ENCODE results near the gene WRAP73. TPM values are rescaled to one million over a fixed set of nuclear protein-coding genes. Genes with fewer than 3 reads are reported as not detected.

WRAP73 gene
- 10 to 100 TPM; 20.1 to 23.6 TPM for total RNA-seq
- long read RNA-seq, transcript WRAP73-201 (12 exons, 1,665 nt): major isoform, 22 of 47 reads
- long read RNA-seq, transcript WRAP73-202 (11 exons, 1,998 nt): minor isoform, 7 of 47 reads
- long read RNA-seq, partial matches to known transcripts: 9 of 47 reads
- long read RNA-seq, other reads (novel, unspliced or antisense): 9 of 47 reads

- ATAC-seq: peak; percentile 97
- intact Hi-C loops (cut with DNase I, micrococcal nuclease): no loop called here
- DNase-seq: peak; percentile 89 to 94
Measured at GRCh38 chr1:3649342-3650247, at the start of gene WRAP73. WRAP73 (minus strand) TSS chr1:3650103; CDS start chr1:3649999, 104 bp downstream.

DNA sequence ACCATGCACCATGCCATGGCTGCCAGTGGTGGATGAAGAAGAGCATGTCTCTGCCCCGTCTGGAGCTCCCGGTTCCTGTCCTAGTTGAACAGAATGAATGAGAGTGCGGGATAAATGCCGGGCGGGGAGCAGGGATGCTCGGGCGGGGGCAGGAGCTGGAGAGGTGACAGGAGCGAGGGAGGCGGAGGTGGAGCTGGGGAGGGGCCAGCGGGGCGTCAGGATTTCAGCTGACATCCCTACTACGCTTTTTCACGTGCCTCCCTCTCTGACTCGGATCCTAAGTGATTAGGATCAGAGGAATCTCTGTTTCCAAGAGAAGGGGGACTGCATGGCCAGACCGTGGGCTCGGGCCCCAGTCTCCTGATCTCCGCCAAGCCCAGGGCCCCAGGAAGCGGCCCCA, 49.7 kb upstream of the WRAP73 start:
- DNase-seq (no peak), ATAC-seq (no peak)
- intact Hi-C loops (cut with DNase I, micrococcal nuclease): no loop called here

- DNase-seq (no peak), ATAC-seq (no peak)
- intact Hi-C loops (cut with DNase I, micrococcal nuclease): no loop called here
Measured at GRCh38 chr1:3698660-3699408, 48.9 kb upstream of the WRAP73 start.

- ATAC-seq: peak; percentile 63
Measured at GRCh38 chr1:3697810-3698209, 47.9 kb upstream of the WRAP73 start.

DNA sequence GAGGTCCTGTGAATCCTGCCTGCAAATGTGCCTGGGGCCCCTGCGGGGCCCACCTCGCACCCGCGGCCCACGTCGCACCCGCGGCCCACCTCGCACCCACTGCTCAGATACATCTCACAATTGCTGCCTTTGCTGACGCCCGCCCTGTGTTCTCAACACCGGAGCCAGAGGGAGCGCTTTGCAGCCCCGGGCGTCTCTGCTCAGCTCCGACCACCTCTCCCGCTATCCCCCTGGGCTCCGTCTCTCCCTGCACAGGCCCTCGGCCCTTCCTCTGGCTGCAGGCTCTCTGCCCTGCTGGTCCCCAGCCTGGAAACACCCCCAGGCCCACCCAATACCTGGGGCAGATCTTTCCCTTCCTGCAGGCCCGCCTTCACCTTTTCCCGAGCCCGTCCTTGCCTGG, 47.2 kb upstream of the WRAP73 start:
- DNase-seq: no peak
- intact Hi-C loops (cut with DNase I, micrococcal nuclease): no loop called here
- no peak for ATAC-seq

More at GRCh38 chr1:3697810-3698209, 47.9 kb upstream of the WRAP73 start:
- DNase-seq: peak; percentile 36 to 46
- intact Hi-C loops (cut with DNase I, micrococcal nuclease): no loop called here

- DNase-seq: no peak
- ATAC-seq: no peak
- intact Hi-C loops (cut with DNase I, micrococcal nuclease): no loop called here
Measured at GRCh38 chr1:3696689-3697088, 46.8 kb upstream of the WRAP73 start.

DNA sequence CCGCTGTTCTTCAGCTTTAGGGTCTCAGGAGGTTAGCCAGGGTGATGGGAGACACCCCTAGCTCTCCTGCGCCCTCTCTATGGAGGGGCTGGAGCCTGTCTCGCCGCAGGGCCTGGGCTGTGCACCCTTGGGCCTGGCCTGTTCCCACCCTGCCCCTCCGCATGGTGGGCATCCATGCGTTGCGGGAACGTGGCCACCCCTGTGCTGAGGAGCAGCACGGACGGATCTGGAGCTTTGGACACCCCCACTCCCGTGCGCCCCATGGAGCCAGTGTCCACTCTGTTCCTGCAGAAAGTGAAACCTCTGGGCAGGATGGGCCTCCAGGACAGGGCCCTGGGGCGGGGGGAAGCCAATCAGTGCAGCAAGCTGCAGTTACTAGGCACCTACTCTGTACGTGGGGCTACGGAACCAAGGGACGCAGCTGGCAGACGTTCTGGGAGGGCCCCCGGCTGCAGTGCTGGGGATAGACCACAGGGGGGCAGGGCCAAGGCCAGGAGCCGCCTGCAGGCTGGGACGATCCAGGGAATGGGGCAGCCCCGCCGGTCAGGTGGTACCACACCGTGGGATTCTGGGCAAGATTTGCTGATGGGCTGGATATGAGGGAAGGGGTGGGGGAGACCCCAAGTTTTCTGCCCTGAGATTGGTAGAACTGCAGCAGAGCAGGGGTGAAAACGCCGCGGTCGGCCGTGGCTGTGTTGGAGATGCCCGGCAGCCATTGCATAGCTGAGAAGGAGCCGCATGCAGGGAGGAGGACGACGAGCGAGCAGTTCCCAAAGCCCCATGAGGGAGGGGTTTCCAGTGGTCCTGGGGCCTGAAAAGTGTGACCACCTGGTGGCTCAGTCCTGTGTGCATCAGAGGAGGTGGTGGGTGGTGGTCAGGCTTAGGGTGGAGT, 45.7 kb upstream of the WRAP73 start:
- peak in 1 of 2 donors; percentile 50 for DNase-seq
- intact Hi-C loops (cut with DNase I, micrococcal nuclease): no loop called here
- peak; percentile 85 for ATAC-seq

DNA sequence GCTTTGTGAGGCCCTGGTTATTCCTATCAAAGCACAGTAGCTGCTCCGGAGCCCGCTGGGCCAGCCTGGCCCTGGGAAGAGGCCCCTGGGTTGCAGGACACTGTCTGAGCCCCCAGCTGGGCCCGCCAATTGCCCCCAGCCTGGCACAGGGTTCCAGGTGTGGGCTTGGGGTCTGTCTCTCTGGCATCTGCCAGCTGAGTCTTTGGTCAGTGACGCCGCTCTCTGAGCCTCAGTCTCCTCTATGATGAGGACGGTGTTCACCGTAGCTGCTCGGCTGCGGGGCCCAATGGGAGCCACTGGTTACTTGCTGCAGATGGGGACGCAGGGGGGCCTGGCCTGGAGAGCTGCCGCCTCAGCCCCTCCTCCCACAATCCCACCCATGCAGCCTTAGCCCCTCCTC, 43.4 kb upstream of the WRAP73 start:
- intact Hi-C loops (cut with DNase I, micrococcal nuclease): no loop called here
- no peak for ATAC-seq
- no peak for DNase-seq

DNA sequence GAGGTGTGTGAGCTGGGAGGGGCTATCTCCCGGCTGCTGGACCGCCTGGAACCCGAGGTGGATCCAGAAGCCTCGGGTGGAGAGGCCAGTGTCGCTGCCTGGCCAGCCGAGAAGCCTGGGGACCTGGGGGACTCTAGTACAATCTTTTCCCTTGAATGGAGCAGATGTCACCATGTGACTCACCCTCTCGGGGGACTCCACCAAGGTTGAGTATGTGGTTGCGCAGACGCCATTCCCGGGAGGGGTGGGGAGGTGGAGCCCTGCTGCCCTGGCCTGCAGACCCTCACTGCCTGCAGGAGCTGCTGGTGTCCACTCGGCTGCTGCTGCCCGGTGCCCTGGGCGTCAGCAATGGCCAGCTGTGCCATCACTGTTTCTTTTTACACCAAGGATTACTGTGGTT, 42.7 kb upstream of the WRAP73 start:
- ATAC-seq (no peak), DNase-seq (no peak)
- intact Hi-C loops (cut with DNase I, micrococcal nuclease): no loop called here

GRCh38 chr1:3691421-3692204, 41.7 kb upstream of the WRAP73 start:
- intact Hi-C loops (cut with DNase I, micrococcal nuclease): no loop called here
- DNase-seq (no peak), ATAC-seq (no peak)

- intact Hi-C loops (cut with DNase I, micrococcal nuclease): no loop called here
- no peak for ATAC-seq
- DNase-seq: no peak
Measured at GRCh38 chr1:3690282-3691065, 40.6 kb upstream of the WRAP73 start.

GRCh38 chr1:3689138-3689750, 39.3 kb upstream of the WRAP73 start:
- intact Hi-C loops (cut with DNase I, micrococcal nuclease): no loop called here
- no peak for DNase-seq
- no peak for ATAC-seq

DNA sequence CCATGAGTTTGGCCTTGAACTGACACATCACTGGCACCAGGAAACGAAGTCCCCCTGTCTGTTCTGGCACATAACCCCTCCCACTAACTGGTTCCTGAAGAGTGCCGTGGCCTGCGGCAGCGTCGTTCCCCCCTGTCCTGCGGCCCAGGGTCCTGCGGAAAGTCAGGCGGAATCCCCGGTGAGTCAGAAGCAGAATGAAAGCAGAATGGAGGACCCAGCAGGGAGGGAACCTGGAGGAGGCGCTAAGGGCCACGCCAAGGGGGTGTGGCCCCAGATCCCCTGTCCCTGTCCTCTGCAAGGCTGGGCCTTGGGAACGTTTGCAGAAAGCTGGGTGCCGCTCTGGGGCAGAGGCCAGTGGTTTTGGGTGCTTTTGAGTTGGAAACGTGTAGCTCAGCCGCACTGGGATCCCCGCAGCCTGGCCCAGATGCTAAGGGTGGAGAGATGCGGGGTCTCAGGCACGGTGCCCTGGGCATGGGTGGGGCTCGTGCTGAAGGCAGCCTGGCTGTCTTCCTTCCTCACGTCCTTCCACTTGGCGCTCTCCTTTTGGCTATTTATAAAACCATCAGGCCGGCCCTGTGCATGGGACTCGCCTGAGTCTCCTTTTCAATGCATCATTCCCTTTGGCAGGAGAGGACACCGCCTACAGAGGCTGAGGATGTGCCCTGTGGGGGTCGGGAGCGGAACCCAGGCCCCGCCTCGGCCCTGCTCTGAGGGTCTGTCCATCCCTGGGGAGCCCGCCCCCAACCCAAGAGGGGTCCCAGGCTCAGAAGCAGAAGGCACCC, 38.6 kb upstream of the WRAP73 start:
- ATAC-seq (no peak), DNase-seq (no peak)

GRCh38 chr1:3687504-3687903, 37.6 kb upstream of the WRAP73 start:
- DNase-seq: no peak
- no peak for ATAC-seq
- intact Hi-C loops (cut with DNase I, micrococcal nuclease): no loop called here

More for the DNA sequence above, 38.6 kb upstream of the WRAP73 start:
- intact Hi-C loops (cut with DNase I, micrococcal nuclease): no loop called here

- ATAC-seq: no peak
- DNase-seq: no peak
- intact Hi-C loops (cut with DNase I, micrococcal nuclease): no loop called here
Measured at GRCh38 chr1:3685906-3686305, 36.0 kb upstream of the WRAP73 start.

- intact Hi-C loops (cut with DNase I, micrococcal nuclease): no loop called here
- no peak for DNase-seq
- ATAC-seq: no peak
Measured at GRCh38 chr1:3685222-3685621, 35.3 kb upstream of the WRAP73 start.

All from left colon (tissue), 2 donors.